ENCODE results near the gene PNPLA3. TPM values are rescaled to one million over a fixed set of nuclear protein-coding genes. Genes with fewer than 3 reads are reported as not detected.

PNPLA3 gene
- total and polyA plus RNA-seq, 2 of the 4 experiments (the other 2 are of a cell fraction), result 3.6 to 7.5 TPM

DNA sequence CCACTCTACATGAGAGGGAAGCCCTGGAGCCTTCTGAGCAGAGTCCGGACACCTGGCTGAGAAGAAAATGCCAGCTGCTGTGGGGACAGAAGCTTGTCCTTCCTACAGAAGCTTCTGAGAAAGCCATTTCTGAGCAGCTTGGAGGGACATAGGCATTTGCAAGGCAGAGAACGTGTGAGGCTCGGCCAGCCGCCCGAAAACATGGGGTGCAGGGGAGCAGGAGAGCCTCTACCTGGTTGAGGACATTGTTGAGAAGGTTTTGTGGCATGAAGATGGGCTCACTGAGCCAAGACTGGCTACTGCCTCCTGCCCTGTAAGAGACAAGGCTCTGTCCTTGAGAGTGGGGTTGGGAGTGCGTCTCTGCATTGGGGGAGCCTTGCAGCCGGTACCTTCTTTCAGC is 57.0 kb downstream of the PNPLA3 start:
- Histone ChIP-seq H3K4me3 (ENCODE audit: insufficient read depth, low read depth, low read length) (no peak overlapping the region), H4K20me1 (ENCODE audit: insufficient read depth, low read length) (no peaks in the 10 kb centered on the region; the same call in 1 of the 2 replicates), H3K4me2 (ENCODE audit: low read depth, low read length) (no peak overlapping the region), H3K4ac (ENCODE audit: low read depth, low read length) (no peak overlapping the region), H2AK9ac (replicated peaks; ENCODE audit: low read depth, low read length, poor library complexity) (no peak overlapping the region), H3K9ac (ENCODE audit: low read depth, low read length) (no peak overlapping the region), H3K9me3 (ENCODE audit: control insufficient read depth, insufficient read depth, low read length) (no peaks in the 10 kb centered on the region), H3K79me1 (ENCODE audit: low read depth in 1 of 2, low read length in 2 of 2) (no peaks in the 10 kb centered on the region), H2AK5ac (ENCODE audit: low read depth, low read length) (no peak overlapping the region), H2BK120ac (ENCODE audit: low read depth, low read length) (no peak overlapping the region), H2BK20ac (ENCODE audit: low read depth, low read length) (no peak overlapping the region), H3K27ac (ENCODE audit: insufficient read depth, low read length) (no peak overlapping the region), H4K5ac (ENCODE audit: low read depth, low read length) (no peak overlapping the region), H4K91ac (ENCODE audit: insufficient read depth, low read depth, low read length) (no peak overlapping the region), H2BK5ac (ENCODE audit: low read depth, low read length, poor library complexity, severe bottlenecking) (no peak overlapping the region), H2AFZ (replicated peaks; ENCODE audit: low read length, poor library complexity) (no peak overlapping the region), H4K8ac (ENCODE audit: low read depth in 2 of 2, low read length in 2 of 2) (no peak overlapping the region), H3K9me1 (ENCODE audit: insufficient read depth, low read length) (no peaks in the 10 kb centered on the region), H3K18ac (ENCODE audit: low read depth, low read length) (no peak overlapping the region), H3K27me3 (ENCODE audit: control insufficient read depth, insufficient read depth, low read length) (no peaks in the 10 kb centered on the region), H3K56ac (ENCODE audit: extremely low read depth, insufficient read depth, low read length) (no peak overlapping the region), H3K23ac (ENCODE audit: low read depth, low read length) (no peak overlapping the region), H3K36me3 (ENCODE audit: control insufficient read depth, insufficient read depth, low read length) (peaks cover 57% of the 10 kb centered on the region), H3K4me1 (ENCODE audit: control insufficient read depth, insufficient read depth, low read length) (no peaks in the 10 kb centered on the region), H2BK15ac (ENCODE audit: low read depth, low read length) (no peak overlapping the region), H3K14ac (replicated peaks; ENCODE audit: low read depth, low read length) (no peak overlapping the region)
- TF ChIP-seq BHLHE40 (IDR thresholded peaks at IDR 0.05; ENCODE audit: low read depth, low read length), result no peak
- no peak for TF ChIP-seq MXI1 (IDR thresholded peaks at IDR 0.05; ENCODE audit: borderline replicate concordance, low read depth, low read length)
- 60% methylated on average over 1 of the region's 7 CpGs; no CpG with 5 or more reads in 1 of the 2 experiments for WGBS, 2 experiments (ENCODE audit: extremely low coverage in 2 of 2, insufficient read length in 1 of 2)
- ChIA-PET CTCF (interaction anchor here (1.9 kb wide), 1 partner anchor 13 kb away, joined by 6 read pairs; no protein-coding TSS in a partner anchor), POLR2A (ENCODE audit: unreplicated experiment) (no interaction called here)
- dilution Hi-C loops (cut with HindIII; ENCODE audit: low sequenced_read_pairs, unreplicated experiment) (no loop called here), in situ Hi-C loops (cut with MboI; ENCODE audit: low sequenced_read_pairs) (no loop called here), intact Hi-C loops (cut with micrococcal nuclease) (no loop called here)
- ATAC-seq (ENCODE audit: low read depth), result no peak
- no TSS peak for BruUV-seq (replicated peaks)
- no peak for DNase-seq
